NCI-H82 treated with DMSO at 0.1 percent for 48 hours (cell line): ENCODE measurements around the gene TMEM204.

Experiments used
- DNase-seq: peaks from one replicate; lab custom pipeline; 2025; ENCODE audit not compliant: unreplicated experiment; lab: John Stamatoyannopoulos, UW

Gene TMEM204

DNA sequence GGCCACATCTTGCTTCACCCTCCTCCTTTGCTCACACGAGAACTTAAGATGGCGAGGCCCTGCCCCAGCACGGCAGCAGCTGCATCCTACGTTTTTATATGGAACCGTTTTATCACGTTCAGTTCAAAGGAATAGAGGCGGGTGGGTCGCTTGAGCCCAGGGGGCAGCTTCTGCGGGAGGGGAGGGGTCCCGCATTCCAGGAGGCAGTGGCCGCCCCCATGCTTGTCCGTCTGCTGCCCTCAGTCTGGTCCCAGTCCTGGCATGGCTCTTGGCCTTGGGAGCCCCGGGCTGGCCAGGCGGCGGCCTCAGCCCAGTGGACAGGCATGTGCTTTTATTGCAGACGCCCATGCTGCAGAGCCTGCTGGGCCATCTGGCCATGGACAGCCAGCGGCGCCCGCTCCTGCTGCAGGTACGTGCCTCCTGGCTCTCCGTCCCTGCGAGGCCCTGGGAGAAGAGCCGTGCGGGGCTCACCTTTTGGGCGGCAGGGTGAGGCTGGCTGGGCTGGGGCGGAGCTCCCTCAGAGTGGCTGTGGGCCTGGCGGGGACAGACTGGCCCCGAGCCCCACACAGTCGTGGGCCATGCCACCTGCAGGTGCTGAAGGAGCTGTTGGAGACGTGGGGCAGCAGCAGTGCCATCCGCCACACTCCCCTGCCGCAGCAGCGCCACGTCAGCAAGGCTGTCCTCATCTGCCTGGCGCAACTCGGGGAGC is 33.6 kb upstream of the TMEM204 start:
- no peak for DNase-seq

DNA sequence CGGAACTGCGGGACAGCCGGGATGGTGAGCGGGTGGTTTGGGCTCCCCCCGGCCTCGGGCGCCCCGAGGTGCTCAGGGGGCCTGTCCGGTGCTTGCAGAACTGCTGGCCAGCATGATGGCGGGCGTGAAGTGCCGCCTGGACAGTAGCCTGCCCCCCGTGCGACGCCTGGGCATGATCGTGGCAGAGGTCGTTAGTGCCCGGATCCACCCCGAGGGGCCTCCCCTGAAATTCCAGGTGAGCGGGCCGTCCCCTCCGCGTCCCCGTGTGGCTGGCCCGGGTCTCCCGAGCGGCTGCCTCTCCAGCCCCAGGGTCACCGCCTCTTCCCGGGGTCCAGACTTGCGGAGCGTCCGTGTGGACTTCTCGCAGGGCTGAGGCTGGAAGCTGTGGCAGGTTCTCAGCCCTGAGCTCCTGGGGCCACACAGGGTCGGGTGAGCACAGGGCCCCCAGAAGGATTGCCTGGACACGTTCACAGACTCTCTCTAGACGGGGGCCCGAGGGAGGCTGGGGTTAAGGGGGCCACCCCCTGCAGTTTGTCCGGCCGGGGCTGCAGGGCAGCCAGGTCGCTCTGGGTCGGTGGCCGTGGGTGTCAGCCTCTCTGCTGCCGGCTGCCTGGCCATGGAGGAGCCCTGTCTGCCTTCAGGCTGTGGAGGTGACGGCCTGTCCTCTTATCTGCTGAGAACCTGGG is 32.9 kb upstream of the TMEM204 start:
- DNase-seq = no peak

DNA sequence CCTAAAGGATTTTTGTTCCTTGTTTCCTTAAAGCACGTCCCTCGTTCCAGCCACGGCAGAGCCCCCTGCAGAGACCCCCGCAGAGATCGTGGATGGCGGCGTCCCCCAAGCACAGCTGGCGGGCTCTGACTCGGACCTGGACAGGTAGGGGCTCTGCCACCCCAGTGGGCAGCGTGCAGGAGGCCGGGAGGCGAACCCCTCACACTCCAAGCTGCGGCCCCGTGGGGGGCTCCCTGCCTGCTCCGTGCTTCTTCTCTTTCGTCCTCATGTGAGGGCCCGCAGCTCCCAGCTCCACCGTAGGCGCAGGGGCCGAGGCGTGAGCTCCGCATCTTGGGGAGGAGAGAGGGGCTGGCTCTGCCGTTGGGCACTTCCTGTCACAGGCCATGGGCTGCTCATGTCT is 31.8 kb upstream of the TMEM204 start:
- DNase-seq = no peak

- DNase-seq = no peak
Measured at GRCh38 chr16:1502092-1503004, 31.1 kb upstream of the TMEM204 start.

DNA sequence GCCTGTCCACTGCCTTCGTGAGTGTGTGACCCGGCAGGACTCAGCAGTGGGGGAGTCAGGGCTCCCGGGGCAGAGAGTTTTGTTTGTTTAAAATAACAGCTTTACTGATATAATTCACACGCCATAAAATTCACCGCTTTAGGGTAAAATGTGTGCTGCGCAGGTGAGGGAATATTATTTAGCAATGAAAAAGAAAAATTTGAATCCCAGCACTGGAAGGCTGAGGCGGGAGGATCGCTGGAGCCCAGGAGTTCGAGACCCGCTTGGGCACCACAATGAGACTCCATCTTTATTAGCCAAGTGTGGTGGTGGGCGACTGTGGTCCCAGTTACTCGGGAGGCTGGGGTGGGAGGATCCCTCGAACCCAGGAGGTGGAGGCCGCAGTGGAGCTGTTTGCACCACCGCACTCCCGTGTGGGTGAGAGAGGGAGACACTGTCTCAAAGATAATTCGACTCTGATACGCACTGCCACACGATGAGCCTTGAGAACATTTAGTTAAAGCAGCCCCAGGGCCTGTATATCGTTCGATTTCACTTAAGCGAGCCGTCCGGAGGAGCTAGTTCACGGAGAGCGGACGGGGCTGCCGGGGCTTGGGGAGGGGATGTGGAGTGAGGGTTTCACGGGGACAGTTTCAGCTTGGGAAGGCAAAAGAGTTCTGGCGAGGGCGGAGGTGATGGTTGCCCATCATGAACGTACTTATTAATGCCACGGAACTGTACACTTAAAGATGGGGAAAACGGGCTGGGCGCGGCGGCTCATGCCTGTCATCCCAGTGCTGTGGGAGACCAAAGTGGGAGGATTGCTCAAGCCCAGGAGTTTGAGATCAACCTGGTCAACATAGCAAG is 30.1 kb upstream of the TMEM204 start:
- DNase-seq = no peak

- DNase-seq = no peak
Measured at GRCh38 chr16:1505073-1505844, 28.2 kb upstream of the TMEM204 start.

- DNase-seq = no peak
Measured at GRCh38 chr16:1505912-1506311, 27.6 kb upstream of the TMEM204 start.

GRCh38 chr16:1506494-1507213 is 26.8 kb upstream of the TMEM204 start:
- DNase-seq = no peak

GRCh38 chr16:1508494-1509187 is 24.8 kb upstream of the TMEM204 start:
- DNase-seq = no peak

GRCh38 chr16:1509307-1510221 is 23.9 kb upstream of the TMEM204 start:
- DNase-seq = no peak

DNA sequence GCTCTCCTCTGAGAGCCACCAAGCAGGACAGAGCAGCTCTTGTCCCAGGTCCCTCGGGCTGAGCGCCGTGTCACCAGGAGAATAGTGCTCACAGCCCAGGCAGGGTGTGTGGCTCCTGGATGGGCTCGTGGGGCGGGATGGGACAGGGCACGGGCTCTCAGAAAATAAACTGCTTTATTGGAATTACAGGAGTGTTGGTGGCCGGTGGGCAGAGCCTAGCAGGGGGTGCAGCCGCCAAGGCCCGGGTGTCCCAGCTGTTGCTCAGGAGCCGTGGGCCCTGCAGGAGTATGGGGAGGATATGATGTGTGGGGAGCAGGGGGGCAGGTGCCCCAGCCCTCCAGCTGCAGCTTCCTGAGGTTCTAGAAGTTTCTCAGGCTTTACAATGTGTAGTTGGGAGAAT is 23.2 kb upstream of the TMEM204 start:
- DNase-seq = no peak

- no peak for DNase-seq
Measured at GRCh38 chr16:1510941-1511351, 22.5 kb upstream of the TMEM204 start.

GRCh38 chr16:1511662-1512569 is 21.6 kb upstream of the TMEM204 start:
- DNase-seq = no peak

- no peak for DNase-seq
Measured at GRCh38 chr16:1512774-1513173, 20.7 kb upstream of the TMEM204 start.

DNA sequence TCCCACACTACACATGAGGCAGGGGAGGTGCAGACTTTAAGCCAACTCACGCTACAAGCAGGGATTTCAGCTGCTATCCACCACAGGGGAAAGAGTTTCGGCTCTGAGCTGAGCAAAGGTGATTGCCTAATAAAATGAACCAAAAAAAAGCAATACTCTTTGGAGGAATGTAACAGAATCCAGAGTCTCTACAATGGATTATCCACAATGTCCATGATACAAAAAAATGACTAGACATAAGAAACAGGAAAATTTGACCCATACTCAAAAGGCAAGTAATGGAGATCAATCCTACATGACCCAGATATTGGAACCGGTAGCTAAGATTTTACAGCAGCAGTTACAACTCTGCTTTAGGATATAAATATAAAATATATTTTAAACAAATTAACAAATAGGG is 19.0 kb upstream of the TMEM204 start:
- no peak for DNase-seq

GRCh38 chr16:1518626-1519135 is 14.8 kb upstream of the TMEM204 start:
- DNase-seq = no peak

GRCh38 chr16:1519831-1520230 is 13.6 kb upstream of the TMEM204 start:
- DNase-seq = no peak
